GM19463 (cell line): ENCODE results near the gene ESR2.
"Not testable (repeated sequence)": the region's sequence is repeated elsewhere in the genome, so short reads cannot be mapped to it uniquely, and the experiment has no call there.

ENCODE experiments used
- ATAC-seq: cut with Tn5 transposase; IDR thresholded peaks from one replicate; pipeline ENCODE4 v1.9.1; 2021; ENCODE audit warnings: mild to moderate bottlenecking, moderate library complexity; ENCODE audit not compliant: unreplicated experiment

ESR2 gene

GRCh38 chr14:64201296-64201695 is 92.9 kb downstream of the ESR2 start:
- ATAC-seq: no peak

- no peak for ATAC-seq
Measured at GRCh38 chr14:64200170-64200569, 94.0 kb downstream of the ESR2 start.

GRCh38 chr14:64198486-64198885 is 95.7 kb downstream of the ESR2 start:
- ATAC-seq: no peak

GRCh38 chr14:64197996-64198395 is 96.2 kb downstream of the ESR2 start:
- ATAC-seq: no peak

- peak; percentile 58 for ATAC-seq
Measured at GRCh38 chr14:64196814-64197411, 97.3 kb downstream of the ESR2 start.

- ATAC-seq: no peak
Measured at GRCh38 chr14:64196056-64196455, 98.1 kb downstream of the ESR2 start.

DNA sequence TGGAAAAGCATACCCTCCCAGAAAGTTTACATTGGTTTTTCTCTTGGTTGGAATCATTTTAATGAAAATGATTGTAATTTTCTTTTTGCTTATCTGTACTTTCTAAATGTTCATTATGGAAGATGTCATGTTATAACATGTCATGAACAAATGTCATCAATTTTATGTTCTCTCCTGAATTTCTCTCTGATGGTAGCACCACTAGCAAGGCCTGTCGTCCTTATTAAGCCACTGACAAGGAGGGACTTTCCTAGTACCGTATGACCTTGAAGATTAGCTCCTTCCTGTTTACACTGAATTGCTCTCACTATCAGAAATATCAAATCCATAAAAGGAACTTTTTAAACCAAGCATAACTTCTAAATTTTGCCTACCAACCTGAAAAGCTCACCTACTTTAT is 99.0 kb downstream of the ESR2 start:
- ATAC-seq: peak; percentile 52

- no peak for ATAC-seq
Measured at GRCh38 chr14:64194404-64194803, 99.8 kb downstream of the ESR2 start.

DNA sequence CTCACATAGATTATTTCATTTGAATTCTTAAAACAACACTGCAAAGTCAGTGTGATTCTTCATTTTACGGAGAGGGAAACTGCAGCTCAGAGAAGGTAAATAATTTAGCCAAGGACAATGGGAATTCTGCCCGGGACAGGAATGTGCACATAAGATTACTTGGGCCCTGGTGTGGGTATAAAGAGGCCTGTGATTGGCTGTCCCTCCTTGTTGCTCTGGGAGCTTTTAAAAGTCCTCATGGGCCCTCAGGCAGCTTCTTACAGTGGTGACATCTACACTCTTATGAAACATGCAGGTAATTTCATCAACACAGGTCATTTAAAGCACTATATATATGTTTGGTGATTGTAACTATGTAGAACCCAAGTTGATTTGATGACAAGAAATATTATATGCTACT is 100.3 kb downstream of the ESR2 start:
- no peak for ATAC-seq

- ATAC-seq: no peak
Measured at GRCh38 chr14:64191756-64192155, 102.4 kb downstream of the ESR2 start.

DNA sequence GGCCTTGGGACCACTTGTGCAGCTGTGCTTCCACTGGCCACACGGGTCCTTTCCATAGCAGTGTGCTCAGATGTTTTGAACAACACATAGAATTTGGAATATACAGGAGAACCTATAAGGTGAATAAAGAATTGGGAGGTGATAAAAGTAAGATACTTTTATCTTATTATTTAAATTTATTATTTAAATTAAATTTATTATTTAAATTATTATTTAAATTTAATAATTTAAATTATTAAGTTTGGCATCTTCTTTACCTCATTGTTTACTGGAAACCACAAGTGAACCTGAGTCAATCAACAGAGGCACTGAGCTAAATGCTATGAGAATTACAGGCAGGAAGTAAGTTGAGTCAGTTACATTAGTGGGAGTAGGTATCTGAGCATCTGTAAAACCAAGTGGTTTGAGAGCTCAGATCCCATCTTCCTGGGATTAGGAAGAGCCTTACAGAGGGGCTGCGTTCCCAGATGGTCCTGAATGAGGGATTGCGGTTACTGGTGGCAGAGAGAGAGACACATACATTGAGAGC is 103.1 kb downstream of the ESR2 start:
- no peak for ATAC-seq

DNA sequence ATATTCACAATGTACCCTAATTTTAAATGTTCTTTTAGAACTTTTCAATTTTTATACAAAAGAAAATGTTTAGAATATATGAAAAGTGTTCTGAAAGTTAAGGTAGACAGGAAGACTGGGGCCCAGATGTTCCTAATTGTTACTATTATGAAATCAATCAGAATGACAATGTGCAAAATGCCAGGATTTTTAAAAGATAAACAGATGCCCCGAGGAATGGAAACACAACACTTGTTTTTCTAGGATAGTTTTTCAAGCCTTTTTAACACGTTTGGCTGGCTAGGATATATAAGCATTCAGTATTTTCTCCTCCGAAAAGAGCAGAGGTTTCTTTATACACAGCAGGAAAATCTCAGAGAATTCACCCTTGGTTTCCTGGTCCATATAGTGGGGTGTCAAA is 106.8 kb downstream of the ESR2 start:
- no peak for ATAC-seq

- no peak for ATAC-seq
Measured at GRCh38 chr14:64186231-64187129, 107.7 kb downstream of the ESR2 start.

- no peak for ATAC-seq
Measured at GRCh38 chr14:64185184-64185583, 109.0 kb downstream of the ESR2 start.

GRCh38 chr14:64184103-64184729 is 110.0 kb downstream of the ESR2 start:
- ATAC-seq: no peak

GRCh38 chr14:64182908-64183307 is 111.3 kb downstream of the ESR2 start:
- ATAC-seq: not testable (repeated sequence)

- no peak for ATAC-seq
Measured at GRCh38 chr14:64178814-64179213, 115.4 kb downstream of the ESR2 start.

DNA sequence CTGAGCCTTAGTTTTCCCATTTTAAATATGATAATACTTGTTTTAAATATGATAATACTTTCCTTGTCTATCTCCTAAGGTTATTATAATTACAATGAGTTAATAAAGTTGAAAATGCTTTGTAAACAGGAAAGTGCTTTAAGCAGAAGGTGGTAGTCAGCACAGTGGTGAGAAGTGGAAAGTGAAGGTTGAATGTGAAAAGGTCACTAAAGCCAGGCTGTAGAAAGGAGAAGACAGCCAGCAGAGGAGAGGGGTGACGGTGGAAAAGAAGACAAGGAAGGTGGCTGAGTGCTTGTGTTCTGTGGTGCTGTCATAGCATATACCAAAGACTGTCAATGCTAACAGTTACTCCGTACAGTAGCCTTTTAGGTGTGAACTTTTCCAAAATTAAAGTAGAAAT is 117.8 kb downstream of the ESR2 start:
- ATAC-seq: no peak

- no peak for ATAC-seq
Measured at GRCh38 chr14:64174922-64175782, 119.0 kb downstream of the ESR2 start.

DNA sequence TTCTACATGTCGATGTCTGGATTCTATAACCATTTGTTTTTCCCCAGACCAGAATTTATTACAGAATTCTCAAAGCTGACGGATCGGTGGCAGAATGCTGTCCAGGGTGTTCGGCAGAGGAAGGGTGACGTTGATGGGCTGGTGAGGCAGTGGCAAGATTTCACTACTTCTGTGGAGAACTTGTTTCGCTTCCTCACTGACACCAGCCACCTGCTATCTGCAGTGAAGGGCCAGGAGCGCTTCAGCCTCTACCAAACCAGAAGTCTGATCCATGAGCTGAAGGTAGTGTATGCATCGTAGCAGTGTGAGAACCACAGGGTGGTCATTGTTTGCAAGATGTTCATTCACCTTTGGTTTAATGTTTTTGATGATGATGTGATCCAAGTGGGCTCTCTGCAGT is 124.0 kb downstream of the ESR2 start:
- ATAC-seq: no peak

GRCh38 chr14:64159588-64159987 is 134.6 kb downstream of the ESR2 start:
- no peak for ATAC-seq
